CD4-positive, alpha-beta T cell treated with Interleukin-4 for 4 hours (primary cell): ENCODE data around the gene RPL22L1.
"Not testable (repeated sequence)": the region's sequence is repeated elsewhere in the genome, so short reads cannot be mapped to it uniquely, and the experiment has no call there.

Experiments used
- DNase-seq: peaks from one replicate; pipeline ENCODE4 v3.0.0-alpha.2; 2020

Gene RPL22L1

DNA sequence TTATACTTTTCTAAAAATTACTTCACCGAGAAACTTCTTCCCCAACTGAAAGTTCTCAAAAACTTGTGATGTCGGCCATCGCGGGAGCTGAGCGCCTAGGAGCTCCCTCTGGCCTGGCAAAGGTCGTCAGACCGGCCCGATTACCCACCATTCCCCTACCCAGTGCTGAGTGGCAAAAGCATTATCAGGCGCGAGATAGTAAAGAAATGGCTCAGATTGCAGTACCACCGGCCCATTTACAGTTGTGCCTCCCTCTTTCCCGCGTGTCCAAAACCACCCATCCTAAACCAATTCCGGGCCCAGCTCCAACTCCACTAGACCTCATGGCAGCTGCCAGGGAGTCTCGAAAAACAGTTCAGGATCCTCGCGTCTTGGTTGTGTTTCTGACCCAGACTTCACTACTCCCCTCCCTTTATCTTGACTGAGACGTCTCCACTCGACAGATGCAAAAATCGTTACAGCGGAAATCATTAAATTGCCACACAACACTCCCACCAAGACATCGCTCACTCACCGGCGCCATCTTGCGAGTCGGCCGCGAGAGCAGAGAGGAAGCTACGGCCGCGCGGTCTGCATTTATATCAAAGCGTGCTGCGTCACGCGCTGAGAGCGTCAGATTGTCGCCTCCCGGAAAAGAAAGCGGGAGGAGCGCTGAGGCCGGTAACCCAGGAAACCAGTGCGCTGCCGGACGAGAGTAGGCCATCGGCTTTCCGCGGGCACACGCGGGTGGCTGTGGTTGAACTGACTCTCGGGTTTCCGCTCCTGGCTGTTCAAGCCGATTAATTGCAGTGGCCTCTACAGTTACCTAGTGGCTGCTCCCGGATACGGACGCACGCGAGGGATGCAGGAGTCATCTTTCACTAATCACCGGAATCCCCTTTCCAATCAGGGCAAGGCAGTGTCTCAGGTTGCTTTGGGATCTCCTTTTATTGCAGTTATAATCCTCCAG, at the start of gene RPL22L1:
RPL22L1 (minus strand) TSS at position 551 of the 949 bp plus-strand sequence; CDS start at position 523, 28 bp downstream.
- peak; percentile 92 for DNase-seq

DNA sequence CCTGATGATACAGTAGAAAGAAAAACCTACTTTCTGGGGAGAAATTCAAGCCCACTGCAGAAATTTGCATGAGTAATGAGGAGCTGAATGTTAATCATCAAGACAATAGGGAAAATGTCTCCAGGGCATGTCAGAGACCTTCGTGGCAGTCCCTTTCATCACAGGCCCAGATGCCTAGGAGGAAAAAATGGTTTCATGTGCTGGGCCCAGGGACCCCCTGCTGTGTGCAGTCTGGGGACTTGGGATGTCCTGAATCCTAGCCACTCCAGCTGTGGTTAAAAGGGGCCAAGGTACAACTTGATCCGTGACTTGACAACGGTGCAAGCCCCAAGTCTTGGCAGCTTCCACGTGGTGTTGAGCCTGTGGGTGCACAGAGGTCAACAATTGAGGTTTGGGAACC, 48.7 kb upstream of the RPL22L1 start:
- DNase-seq = no peak

DNA sequence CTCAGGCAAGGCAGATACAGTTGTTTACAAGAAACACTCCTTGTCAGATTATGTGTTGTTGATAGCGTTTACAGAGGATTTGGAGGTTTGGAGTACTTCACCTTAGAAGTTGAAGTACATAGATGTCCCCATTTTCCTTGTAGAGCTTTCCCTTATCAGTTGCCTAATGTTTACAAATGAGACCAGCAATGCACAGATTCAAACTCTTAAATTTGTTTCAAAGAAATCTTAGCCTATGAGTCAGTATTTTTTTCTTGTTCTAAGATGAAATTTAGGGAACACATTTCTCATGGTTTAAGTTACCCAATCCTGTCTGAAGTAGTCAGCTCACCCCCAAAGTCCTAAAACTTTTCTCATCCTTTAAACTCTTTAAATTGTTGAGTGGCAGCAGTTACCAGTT, 44.7 kb upstream of the RPL22L1 start:
- no peak for DNase-seq

DNA sequence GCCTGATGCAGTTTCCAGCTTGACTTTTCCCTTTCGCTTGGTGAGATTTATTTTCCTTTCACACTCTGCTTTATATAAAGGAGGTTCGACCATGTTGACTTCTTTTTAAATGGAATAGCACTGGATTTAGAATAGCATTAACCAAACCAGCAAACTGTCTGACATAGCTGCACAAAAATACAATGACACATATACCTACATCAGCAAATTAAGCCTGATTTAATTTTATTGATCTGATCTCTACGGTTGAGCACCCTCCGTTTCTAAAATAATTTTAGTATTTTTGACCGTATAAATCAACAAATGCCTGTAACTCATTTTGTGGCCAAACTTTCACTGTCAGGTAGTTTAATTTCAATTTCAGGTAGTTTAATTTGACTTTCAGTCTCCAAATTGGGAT, 44.2 kb upstream of the RPL22L1 start:
- DNase-seq = no peak

DNA sequence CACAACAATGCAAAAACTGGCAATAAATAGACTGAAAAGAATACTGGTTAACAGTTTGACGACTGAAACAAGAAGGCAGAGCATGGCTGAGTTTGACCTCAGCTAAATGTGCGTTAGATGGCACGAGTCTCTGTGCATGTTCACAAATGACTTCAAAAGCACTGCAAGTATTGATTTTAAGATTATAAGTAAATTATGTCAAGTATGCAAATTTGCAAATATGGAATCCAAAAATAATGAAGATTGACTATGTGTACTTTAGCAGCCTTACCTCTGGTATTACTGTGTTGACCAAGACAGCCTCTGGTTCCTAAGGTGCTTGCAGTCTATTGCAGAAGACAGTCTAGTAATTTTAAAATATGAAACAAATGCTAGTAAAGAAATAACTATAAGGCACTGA, 41.1 kb upstream of the RPL22L1 start:
- DNase-seq = no peak

DNA sequence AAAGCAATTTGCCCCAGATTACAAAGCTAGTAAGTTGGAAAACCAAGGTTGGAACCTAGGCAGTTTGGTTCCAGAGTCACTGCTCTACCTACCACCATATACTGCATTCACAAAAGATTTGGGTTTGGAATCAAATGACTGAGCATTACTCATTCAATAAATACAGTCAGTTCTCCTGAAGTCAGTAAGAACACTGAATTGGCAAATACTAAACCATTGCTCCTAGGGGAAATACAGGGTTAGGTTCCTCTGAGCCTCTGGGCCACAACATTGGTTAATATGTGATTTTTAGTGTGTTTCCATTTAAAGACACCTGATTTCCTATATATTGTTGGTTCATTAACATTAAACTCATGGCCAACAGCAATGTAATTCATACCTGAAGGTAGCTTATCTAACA, 40.5 kb upstream of the RPL22L1 start:
- no peak for DNase-seq

DNA sequence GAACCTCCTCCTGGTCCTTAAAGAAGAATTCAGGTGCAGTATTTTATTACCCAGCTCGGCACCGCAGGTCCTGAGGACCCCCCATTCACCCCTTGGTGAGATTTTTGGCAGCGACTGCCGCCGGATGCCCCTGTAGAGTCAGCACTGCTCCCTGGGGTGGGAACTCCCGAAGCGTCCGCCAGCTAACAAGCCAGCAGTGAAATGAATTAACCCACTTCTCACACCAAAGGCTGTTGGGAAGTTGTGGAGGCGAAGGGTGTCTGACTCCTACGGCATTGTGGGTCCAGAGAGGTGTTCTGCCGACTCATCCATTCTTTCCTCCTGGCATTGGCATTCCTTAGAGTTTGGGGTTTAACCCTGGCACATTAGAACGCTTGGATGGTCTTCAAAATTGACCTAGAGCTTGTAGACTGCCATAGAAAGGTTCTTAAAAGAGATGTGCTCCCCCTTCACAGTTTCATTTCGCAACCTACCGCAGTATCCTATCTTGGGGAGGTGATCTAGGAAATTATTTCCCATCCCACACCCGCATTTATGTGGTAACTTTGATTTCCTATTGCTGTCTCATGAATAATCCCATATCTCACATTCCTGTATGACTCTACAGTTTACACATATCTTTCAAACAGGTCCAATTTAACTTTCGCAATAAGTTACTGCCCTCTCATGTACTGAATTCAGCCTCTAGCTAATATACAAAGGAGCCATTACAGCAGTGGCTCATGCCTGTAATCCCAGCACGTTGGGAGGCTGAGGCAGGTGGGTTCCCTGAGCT, 39.3 kb upstream of the RPL22L1 start:
- DNase-seq = no peak

DNA sequence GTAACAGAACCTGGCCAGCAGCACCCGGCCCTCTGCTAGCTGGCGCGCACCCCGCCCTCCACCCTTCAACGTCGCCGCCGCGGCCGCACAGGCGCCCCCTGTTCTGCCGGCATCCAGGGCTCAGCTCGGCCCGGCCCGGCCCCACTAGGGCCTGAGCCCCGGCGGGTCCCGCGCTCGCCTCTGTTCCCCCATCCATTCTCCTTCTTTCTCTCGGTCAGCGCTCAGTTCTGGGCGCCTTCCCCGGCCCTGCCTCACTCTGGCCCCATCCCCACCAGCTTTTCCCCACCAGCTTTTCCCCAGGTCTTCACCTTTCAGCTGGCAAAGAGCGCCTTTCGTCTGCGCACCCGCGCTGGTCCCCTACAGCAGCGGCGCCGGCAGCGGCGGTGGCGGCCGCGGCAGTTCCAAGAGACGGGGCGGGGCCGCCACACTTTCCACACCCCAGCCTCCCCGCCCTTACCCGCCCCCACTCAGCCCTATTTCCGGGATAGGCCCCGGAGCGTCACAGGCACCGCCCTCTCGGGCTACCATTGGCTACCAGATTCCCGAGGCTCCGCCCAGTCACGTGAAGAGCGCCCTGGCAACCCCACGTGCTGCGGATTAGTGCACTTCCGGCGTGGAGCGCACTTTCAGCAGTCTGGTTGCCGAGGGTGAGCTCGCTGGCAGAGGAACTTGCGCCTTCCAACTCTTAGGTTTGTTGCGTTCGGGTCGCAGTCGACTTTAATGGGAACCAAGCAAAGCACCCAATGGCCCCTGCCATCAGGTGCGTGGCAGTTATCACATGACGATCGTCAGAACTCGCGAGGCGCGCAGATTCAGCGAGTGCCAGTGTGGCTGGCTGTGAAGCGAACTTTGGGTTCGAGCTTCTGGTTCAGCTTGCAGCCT, 38.5 kb upstream of the RPL22L1 start, which contains the start of gene EIF5A2:
EIF5A2 (minus strand) TSS at position 403 of the 882 bp plus-strand sequence. CDS start 831 bp downstream, outside the sequence.
- peak; percentile 95 for DNase-seq

DNA sequence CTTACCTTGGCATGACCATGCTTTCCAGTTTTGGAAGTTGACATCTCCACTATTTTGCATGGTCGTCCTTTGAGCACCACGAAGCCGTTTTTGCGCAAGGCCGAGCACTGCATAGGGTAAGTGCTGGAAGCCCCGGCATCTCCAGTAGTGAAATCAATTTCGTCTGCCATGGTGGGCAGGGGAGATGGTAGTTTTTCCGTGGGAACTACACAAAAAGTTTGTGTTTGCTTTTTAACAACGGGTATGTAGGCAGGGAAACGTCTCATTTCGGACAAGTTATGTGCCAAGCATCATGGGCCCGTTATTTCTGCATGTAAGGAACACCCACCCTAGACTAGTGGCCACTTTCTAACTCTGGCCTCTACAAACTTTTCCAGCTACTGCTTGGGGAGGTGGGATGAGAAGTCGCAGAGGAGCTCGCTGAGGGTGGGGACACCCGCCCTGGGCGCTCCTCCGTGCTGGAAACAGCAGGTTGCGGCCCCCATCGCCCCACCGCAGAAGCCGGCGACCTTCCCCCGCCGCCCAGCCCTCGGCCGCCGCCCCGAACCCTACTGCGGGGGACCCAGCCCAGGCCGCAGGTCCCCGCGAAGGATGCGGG, 37.7 kb upstream of the RPL22L1 start:
- no peak for DNase-seq

DNA sequence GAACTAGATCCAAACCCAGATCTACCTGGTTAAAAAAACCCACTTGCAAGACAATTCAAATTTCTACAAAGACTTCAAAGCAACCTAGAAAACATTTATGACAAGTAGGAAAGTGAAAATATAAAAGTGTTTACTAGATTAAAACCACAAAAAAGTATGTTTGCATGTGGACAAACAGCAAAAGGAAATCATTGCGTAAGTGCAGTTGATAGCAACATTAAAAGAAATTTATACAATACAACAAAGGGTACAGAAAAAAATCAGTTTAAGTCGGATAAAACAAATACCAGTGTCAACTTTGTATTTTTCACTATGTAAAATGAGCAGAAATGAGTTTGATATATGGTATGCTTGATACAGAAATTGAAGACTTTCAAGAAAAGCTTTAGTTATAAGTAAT, 35.9 kb upstream of the RPL22L1 start:
- no peak for DNase-seq

DNA sequence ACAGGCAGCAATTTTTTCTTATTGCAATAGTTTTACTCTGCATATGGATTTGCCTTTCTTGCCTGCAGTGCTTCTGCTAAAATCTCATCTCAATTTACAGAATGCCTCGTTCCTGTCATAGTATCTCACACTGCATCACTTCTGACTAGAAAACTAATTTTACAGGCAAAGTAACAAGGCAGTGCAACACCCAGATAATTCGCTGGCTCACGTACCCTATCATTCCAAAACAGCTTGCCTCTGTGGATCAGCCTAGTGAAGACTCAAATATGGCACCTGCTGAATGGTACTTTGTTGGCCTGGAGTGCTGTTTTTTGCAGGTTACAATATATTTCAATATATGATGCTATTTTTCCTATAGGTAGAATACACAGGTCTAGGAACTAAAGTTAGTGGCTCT, 33.1 kb upstream of the RPL22L1 start:
- no peak for DNase-seq

DNA sequence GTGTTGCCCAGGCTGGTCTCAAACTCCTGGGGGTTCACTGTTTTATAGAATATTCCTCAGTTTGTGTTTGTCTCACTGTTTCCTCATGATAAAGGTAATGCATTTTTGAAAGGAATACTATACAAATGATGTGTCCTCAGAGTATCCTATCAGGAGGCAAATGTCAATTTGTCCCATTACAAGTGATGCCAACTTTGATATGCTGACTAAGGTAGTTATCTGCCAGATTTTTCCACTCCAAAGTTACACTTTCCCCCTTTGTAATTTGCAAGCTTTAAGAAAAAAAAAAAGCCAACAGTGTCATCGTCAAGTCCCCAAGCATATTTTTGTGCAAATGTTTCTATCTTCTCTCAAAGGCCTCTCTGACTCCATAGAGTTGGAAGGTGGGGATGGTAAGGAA, 29.5 kb upstream of the RPL22L1 start:
- DNase-seq = no peak

DNA sequence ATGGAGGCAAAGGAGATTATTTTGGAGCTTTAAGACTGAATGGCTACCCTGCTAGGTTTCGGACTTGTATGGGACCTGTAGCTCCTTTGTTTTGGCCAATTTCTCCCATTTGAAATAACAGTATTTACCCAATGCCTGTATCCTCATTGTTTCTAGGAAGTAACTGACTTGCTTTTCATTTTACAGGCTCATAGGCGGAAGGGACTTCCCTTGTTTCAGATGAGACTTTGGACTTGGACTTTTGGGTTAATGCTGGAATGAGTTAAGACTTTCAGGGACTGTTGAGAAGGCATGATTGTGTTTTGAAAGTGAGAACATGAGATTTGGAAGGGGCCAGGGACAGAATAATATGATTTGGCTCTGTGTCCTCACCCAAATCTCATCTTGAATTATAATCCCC, 28.0 kb upstream of the RPL22L1 start:
- DNase-seq = no peak

DNA sequence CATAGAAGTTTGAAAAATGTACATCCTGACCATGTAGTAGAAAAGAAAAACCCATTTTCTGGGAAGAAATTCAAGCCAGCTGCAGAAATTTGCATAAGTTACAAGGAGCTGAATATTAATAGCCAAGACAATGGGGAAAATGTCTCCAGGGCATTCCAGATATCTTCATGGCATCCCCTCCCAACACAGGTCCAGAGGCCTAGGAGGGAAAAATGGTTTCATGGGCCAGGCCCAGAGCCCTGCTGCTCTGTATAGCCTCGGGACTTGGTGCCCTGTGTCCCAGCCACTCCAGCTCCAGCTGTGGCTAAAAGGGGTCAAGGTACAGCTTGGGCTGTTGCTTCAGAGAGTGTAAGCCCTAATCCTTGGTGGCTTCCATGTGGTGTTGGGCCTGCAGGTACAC, 27.2 kb upstream of the RPL22L1 start:
- DNase-seq = not testable (repeated sequence)

DNA sequence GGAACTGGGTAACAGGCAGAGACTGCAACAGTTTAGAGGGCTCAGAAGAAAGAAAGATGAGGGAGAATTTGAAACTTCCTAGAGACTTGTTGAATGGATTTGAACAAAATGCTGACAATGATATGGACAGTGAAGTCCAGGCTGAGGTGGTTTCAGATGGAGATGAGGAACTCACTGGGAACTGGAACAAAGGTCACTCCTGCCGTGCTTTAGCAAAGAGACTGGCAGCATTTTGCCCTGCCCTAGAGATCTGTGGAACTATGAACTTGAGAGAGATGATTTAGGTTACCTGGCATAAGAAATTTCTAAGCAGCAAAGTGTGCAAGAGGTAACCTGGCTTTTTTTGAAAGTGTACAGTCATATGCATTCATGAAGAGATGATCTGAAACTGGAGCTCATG, 26.8 kb upstream of the RPL22L1 start:
- DNase-seq = no peak

DNA sequence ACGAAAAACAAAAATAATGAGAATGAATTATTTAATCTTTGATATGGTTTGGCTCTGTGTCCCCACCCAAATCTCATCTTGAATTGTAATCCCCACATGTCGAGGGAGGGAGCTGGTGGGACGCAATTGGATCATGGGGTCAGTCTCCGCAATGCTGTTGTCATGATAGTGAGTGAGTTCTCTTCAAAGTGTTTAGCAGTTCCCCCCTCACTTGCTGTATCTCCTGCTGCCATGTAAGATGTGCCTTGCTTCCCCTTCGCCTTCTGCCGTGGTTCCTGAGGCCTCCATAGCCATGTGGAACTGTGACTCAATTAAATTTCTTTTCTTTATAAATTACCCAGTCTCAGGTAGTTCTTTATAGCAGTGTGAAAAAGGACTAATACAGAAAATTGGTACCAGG, 26.3 kb upstream of the RPL22L1 start:
- DNase-seq = not testable (repeated sequence)

DNA sequence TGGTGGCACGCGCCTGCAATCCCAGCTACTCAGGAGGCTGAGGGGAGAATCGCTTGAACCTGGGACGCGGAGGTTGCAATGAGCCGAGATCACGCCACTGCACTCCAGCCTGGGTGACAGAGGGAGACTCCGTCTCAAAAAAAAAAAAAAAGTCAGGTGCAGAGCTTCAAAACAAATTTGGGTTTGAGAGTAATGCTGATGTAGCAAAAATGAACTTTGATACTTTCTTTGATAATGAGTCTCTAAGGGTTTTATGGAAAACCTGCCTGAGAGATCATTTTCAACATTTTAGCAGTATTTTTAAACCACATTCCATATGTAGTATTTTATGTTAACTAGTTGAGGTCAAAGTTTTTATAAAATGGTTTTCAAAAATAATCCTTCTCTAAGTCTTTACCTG, 23.9 kb upstream of the RPL22L1 start:
- no peak for DNase-seq

DNA sequence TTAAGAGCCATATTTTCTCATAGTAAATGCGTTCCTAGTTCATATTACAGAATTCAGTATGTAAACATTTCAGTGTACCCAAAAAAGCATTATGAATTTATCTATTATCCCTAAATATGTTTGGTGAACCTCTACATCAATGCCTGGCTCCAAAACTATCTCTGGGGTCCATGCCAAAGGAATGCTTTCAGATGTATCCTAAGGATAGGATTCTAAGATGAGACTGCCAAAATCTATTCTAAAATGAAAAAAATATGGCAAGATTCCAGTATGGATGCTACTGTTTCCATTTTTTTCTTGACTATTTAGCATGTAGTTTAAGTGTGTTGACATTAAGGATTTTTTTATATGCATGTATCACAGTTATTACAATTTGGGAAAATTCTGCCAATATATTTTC, 19.6 kb upstream of the RPL22L1 start:
- DNase-seq = no peak

DNA sequence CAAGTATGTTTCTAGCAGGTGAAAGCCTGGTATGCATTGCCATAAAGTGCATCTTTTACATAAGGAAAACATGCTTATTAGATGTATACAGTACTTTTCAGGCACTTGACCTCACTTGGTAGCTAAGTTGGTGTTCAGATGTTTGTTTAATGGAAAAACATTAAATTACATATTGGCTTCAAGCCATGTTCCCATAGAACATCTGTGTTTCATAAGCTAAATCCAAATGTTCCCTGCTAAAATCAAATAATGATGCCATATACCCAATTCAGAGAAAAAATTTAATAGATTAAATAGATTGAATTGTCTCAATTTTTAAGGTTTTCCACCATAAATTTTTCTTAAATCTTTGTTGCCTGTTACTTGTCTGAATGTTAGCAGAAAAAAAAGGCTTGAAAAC, 19.1 kb upstream of the RPL22L1 start:
- no peak for DNase-seq

DNA sequence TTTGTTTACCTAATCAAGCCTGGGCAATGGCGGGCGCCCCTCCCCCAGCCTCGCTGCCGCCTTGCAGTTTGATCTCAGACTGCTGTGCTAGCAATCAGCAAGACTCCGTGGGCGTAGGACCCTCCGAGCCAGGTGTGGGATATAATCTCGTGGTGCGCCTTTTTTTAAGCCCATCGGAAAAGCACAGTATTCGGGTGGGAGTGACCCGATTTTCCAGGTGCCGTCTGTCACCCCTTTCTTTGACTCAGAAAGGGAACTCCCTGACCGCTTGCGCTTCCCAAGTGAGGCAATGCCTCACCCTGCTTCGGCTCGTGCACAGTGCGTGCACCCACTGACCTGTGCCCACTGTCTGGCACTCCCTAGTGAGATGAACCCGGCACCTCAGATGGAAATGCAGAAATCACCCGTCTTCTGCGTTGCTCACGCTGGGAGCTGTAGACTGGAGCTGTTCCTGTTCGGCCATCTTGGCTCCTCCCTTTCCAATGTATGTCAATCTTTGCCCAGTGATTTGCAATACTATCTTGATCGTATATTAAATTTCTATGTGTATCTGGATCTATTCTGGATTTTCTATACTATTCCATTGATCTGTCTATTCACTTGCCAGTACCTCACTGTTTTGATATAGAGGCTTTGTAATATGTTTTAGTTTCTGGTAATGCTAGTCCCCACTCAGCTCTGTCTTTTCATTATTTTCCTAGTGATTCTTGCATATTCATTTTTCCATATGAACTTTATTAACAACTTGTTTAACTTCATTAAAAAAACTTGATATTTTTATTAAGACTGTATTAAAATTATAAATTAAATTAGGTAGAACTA, 14.3 kb upstream of the RPL22L1 start:
- not testable (repeated sequence) for DNase-seq

DNA sequence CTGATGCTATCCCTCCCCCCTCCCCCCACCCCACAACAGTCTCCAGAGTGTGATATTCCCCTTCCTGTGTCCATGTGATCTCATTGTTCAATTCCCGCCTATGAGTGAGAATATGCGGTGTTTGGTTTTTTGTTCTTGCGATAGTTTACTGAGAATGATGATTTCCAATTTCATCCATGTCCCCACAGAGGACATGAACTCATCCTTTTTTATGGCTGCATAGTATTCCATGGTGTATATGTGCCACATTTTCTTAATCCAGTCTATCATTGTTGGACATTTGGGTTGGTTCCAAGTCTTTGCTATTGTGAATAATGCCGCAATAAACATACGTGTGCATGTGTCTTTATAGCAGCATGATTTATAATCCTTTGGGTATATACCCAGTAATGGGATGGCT, 8.7 kb upstream of the RPL22L1 start:
- not testable (repeated sequence) for DNase-seq
